Loucy (cell line): ENCODE results near the gene PLOD3.

Experiments used
- CTCF ChIP-seq: fragments of 200-600 bp; sonication (generic); conservative IDR thresholded peaks from 2 replicates; pipeline ENCODE4 v1.5.1; 2014; ENCODE audit warnings: mild to moderate bottlenecking, antibody characterized with exemption, low read length
- EZH2phosphoT487 ChIP-seq: fragments of 200-600 bp; IDR thresholded peaks from 2 replicates; pipeline ENCODE4 v1.6.1; 2018; ENCODE audit warnings: antibody characterized with exemption, mild to moderate bottlenecking, moderate library complexity, borderline replicate concordance

GRCh38 chr7:101205901-101206664 is 11.3 kb downstream of the PLOD3 start:
- TF ChIP-seq CTCF (no peak), EZH2phosphoT487 (no peak)
